Measurements from ENCODE around the gene TMEM176B.

The TMEM176B gene

DNA sequence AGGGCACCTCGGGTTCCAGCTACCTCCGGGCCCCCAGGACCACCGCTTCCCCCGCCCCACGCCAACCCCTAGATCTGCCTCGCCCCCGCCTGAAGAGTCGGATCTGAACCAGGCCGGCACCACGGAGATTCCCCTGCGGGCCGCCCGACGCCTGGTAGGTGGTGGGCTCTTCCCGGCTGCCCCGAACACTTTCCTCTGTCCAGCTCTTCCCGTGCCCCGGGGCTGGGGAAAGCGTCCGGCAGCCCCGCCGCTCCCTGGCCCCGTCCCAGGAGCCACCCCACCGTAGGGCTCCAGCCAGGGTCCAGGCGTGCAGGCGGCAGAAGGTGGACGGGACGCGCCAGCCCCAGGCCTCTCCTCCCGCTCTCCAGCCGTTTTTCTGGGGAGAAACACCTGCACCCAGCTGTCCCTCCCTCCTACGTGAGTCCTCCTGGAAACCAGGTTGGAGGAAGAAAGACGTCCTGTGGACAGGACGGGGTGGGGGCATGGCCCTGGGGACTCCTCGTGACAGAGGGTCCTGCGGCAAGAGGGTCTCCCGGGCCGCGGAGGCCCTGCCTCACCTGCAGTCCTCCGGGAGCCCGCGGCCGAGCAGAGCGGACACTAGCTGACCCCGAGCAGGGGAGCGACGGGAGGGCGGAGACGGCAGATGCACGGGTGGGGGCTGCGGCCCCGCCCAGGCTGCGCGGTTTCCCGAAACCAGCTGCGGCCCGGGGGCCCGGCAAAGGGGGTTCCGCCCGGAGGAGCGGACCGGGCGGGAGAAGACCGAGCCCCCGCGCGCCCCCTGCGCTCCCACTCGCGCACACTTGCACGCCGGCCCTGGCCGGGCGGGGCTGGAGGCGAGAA, at the start of gene TMEM176B:
Gene TMEM176B (minus strand): TSS at position 624 of the 840 bp plus-strand sequence. CDS start 3,795 bp downstream, outside the sequence.
- DNase-seq = no peak

DNA sequence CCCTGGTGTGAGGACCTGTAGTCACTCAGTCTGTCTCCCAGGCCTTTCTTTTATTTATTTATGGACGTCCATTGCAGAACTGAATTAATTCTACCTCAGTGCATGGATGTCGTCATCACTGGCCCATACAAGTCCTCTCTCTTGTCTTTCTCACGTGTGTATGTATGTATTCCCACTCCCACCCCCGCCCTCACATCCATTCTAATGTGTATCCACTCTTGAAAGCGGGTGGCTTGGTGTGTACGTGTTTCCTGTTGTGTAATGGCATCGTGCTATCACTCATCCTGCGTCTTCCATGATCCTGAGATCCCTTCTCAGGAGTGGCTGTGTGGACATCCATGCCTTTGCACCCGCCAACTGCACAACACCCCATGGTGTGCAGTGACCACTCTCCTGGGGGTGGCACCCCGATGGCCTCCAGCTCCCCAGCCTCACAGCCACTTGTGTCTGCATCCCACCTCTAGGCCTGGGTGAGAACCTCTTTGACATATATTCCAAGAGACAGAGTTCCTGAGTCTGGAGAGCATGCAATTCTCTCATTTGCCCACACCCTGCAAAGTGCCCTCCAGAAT, 49.1 kb upstream of the TMEM176B start:
- DNase-seq = no peak

DNA sequence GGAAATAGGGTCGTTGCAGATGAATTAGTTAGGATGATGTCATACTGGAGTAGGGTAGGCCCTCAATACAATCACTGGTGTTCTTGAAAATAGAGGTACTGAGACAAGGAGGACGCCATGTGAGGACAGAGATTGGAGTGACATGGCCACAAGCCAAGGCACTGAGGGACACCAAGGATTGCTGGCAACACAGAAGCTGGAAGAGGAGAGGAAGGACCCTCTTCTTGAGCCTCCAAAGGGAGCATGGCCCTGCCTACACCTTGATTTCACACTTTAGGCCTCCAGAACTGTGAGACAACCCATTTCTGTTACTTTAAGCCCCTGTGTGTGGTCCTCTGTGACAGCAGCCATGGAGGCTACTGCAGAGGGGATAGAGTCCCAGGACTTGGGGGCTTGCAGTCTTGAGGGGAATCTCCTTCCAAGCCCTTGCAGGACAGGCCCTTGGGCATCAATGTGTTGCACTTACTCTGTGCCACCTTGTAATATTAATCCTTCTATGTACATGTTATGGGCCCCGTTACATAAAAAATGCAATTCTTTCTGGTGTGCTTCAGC, 48.5 kb upstream of the TMEM176B start:
- DNase-seq = no peak

DNA sequence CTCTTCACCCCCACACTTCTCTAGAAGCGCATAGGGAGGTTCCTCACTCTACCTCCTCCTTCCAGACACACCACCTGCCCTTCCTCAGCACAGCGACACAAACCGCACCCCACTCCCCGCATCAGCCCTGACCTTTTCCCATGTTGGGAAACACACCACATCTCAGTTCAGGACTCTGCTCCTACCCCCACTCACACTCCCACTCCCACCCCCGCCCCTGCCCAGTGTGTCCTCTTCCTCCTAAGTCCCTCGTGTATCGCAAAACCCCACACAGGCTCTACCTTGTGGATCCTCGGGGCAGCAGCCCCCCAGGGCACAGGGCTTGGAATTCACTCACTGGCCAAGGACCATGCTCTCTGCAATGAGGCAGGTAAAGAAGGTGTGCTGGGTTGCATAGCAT, 47.9 kb upstream of the TMEM176B start:
- DNase-seq = no peak

DNA sequence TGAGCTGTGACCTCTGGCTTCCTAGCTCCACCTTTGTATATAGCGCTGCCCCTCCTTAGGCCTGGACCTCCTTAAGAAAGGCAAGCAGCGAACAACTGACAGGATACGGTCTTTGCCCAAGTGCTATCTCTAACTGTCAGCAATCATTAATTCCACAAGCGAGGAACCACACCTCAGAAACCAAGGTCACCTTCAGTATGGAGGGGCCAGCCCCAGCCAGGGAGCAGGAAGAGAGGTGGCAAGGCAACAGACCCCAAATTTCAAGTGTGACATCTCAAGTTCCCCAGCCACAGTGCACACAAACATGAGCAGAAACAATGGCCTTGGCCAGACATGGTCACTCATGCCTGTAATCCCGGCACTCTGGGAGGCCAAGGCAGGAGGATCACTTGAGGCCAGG, 47.4 kb upstream of the TMEM176B start:
- DNase-seq = no peak

DNA sequence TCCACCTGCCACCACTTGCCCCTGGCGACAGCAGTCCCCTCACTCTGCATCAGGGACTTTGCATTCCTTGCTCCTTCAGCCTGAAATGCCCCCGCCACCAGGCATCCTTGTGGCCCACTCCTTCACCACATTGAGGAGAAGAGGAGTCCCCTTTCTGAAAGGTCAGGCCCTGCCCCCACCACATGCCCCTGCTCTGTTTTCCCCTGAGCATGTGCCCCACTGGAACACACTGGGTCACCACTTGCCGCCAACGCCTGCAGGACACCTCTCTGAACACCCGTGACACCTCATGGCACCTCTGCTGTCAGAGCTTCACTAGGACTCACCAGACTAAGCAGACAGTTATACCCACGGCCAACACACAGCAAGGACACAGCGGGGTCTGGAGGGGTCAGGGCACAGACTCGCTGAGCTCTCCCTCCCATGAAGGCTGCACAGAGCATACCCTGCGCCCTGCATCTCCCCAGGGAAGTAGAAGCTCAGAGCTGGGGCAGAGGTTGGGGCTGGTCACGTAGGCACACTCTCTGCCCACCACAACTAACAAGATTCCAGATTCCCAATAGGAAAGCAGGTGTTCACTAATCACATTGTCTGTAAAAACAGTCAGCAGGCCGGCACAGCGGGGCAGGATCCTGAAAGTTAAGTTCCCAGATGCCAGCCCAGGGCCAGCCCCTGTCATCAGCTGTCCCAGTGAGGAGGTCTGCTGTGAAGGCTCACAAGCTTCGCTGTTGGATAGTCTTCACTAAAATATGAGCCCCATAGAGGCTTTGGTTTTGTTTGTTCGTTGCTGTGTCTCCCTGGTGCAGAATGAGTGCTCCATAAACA, 46.3 kb upstream of the TMEM176B start:
- no peak for DNase-seq

DNA sequence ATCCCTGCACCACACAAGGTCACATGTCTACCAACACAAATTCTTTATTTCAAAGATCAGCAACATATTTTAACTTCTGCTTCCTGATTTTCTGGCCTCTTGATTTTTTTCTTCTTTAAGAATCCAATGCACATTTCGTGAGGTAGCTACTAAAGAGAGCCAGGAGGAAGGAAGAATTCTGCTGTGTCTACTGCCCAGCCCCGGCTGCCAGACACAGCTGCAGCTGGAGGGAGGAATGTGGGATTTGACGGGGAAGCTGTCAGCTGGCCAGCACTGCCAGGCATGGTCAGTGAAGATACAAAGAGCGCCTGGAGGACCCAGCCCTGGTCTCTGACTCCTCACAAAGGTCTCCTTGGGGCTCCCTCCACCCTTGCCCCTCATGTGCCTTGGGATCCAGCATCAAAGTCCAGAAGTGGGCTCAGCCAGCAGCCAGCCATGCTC, 45.3 kb upstream of the TMEM176B start:
- peak; percentile 8 for DNase-seq

DNA sequence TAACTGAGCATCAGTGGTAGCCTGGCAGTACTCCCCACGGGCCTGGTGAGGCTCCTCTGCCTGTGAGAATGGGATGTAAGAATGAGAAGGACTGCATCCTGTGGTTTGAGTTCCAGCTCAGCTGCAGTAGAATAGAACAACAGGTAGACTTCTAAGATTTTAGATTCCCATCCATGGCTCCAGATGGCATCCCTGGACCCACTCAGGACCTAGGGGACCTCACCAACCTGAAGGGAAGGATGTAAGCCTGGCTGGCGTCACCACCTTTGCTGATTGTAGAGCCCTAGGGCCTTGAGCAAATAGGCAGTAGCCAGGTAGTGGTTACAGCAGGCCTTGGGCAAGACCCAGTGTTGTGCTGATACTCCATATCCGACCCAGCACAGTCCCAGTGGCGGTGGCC, 42.6 kb upstream of the TMEM176B start:
- DNase-seq = no peak

DNA sequence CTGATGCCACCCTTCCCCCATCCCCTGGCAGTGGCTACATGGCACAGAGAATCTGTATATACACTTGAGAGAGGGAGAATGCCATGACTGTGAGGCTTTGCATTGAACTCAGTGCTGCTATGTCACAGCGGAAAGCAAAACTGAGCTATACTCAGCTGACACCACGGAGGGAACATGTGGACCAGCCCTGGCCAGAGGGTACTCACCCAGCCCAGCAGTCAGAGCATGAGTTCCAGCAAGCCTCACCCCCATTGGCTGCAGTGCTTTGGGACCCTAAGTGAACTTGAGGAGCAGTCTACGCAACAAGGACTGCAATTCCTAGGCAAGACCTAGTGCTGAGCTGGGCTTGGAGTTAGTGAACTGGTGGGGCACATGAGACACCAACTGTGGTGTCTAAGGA, 41.9 kb upstream of the TMEM176B start:
- no peak for DNase-seq

DNA sequence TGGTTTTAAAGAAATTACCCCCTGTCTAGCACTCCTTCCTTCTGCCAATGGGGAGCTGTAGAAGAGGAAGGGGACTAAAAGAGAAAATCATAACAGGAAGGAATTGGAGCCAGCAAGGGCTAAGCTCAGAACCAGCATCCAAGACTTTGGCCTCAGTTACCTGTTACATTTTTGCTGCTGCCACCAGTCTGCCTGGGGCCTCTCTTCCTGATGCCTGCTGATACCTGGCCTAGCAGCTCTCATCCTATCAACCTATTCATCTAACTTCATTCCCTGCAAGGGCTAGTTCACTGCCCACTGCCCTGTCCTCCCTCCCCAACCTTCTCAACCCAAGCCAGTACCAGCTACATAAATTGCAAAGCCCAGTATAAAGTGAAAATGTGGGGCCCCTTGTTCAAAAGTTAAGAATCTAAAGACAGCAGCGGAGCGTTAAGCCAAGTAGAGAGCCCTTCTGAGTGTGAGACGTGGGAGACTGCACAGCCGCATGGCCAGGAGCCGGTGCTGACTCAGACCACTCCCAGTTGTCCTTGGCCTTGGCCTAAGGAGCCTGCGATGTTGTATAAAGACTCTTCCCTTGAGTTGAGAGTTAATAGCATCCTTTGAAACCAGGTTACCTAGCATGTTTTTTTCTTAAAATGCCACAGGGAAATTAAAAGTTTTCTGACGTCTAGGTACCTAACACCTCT, 38.9 kb upstream of the TMEM176B start:
- DNase-seq = no peak

DNA sequence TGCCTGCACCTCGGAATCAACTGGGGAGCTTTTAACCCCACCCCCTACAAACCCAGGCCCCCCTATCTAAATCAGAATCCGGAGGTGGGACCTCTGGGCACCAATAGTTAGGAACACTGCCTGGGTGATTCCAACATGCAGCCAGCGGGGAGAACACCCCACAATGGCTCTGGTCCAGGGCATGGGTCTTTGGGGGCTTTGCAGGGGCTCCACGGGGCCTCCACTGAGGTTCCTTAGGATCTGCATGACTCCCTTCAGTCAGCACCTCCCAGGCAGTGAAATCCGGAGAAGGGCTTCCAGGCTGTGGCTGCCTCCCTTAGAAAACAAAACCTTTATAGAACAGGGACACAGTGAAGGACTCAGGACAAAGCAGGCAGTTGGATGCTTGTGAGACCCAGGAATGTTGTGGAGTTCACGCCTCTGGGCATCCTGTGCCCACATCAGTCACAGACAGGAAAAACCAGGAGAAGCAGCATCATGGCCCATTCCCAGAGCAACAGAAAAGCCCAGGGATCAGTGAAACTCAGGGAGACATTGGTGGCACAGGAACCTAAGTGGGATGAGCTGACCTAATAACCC, 35.6 kb upstream of the TMEM176B start:
- no peak for DNase-seq

DNA sequence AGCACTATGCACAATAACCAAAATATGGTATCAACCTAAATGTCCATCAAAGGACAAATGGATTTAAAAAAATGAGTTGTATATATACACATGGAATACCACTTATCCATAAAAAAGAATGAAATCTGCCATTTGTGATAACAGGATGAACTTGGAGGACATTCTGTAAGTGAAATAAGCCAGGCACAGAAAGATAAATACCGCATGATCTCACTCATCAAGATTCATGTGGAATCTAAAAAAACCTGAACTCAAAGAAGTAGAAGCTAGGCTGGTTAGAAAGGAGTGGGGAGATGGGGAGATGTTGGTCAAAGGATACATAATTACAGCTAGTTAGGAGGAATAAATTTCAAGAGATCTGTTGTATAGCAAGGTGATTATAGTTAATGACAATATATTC, 34.9 kb upstream of the TMEM176B start:
- no peak for DNase-seq

DNA sequence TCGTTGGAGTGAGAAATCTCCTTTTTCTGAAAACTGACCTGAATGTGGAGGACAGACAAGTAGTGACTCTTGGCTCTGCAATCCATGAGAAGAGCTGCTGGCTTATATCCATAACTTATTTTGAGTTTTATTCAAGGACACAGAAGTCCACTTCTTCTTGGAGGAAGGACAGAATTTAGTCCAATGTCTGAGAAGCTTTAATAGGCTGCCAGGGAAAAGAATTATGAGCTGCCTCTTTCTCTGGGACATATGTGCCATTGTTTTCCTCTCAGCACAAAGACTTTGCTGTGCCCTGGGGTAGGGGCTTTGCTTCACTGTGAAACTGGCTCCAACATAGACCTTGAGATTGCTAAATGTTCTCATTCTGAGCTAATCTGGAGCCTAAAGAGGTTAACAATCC, 31.7 kb upstream of the TMEM176B start:
- no peak for DNase-seq

DNA sequence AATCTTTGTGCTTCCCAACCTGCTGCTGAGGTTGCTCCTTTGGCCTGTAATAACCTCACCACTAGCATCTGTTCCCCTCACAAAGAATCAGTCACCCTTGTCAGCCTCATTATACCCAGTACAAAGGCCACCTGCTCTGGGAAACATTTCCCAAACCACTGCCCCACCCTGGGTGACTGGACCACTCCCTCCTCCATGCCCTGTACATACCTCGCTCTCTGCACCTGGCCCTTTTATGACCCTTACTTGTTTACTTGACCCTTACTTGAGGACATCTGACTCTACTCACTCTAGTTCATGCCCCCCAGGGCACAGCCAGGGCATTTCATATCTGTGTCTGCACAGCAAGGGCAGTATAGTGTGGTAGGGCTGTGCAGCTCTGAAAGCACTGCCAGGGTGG, 30.8 kb upstream of the TMEM176B start:
- no peak for DNase-seq

DNA sequence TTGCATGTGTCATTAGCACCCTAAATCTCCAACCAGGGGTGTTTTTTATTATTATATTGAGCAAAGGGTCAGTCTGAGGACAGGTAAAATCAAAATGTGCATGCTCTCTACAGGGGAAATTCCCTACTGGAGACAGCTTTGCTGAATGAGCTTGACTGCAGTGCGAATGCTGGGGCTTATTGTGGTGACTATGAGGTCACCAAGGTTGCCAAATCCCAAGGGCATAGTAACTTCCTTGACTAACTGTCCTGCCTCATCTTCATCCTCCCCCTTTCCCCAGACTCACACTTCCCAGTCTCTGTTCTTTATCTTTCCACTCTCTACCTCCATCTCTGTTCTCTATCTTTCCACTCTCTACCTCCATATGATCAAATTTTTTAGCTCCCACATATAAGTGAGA, 29.3 kb upstream of the TMEM176B start:
- DNase-seq = peak; percentile 2

DNA sequence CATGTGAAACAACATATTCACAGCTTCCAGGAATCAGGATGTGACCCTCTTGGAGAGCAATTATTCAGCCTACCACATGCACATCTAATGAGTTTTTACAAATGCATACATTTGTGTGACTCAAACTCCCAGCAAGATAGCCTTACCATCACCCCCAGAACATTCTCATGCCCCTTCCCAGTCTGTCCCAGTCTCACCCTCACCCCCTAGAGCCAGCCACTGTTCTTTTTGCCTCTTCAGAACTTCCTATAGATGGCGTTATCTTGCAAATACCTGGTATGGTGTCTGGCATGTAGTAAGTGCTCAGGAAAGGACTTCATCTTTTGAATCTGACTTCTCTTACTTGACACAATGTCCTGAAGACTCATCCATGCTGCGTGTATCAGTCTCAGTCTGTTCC, 28.2 kb upstream of the TMEM176B start:
- DNase-seq = no peak

DNA sequence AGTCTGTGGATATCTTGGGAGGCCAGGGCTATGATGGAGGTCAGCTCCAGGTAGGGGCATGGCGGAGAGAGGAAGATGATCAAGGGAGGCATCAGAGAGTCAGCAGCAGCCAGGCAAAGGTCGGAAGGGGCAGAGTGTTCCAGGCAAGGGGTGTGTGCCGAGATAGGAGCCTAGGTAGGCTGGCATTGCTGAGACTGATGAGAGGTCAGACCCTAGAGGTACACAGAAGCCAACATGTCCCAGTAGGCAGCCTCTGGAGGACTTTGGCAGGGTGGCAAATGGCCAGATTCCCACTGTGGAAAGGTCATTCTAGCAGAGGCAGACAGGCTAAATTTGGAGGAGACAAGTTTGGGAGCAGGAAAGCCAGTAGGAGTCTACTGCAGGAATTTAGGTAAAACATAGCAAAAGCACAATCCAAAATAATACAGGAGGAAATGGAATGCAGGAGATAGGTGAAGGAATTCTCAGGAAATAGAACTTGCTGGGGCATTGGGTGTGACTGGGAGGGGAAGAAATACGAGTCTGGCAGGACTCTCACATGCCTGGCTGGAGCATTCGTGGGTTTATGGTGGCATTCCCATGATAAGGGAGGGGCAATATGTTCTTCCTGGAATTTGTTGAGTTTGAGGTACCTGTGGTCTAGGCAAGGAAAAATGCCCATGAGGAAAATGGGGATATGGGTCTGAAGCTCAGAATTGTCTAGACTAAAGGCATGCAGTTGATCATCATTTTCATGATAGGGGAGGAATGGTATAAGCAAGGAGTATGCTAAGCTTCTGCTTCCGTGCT, 26.1 kb upstream of the TMEM176B start:
- no peak for DNase-seq

DNA sequence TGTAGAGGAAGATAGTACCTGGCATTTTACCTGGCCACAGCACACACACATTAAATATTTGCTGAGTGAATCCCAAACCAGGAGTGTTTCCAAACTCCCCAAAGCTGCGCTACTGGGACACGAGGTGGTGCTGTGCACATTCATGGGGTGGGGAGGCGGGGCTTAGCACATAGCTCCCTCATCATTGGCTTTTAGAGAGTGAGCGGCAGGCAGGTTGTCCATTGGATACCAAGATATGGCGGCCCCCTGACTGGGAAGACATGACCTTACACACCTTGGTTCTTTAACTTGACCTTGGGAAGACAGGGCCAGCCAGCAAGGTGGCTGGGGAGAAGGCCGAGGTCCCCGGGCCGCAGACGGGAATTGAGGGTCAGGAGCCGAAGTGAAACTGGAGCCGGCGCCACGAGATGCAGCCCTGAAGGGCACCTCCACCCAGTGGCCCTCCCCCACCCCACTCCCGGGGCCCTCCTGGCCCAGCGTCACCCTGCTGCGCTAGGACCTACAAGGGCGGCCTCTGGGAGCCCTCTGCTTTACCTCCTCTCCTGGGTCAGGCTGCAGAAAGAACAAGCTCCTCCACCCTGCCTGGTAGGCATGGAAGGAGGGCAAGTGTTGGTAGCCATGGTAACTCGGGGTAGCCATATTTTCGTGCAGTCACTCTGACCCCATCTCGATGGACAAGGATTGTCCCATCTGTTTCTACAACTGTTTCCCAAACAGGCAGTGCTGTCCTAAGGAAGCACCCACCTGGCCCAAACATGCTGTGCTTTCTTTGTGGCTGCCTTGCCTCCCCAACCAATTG, 24.4 kb upstream of the TMEM176B start:
- no peak for DNase-seq

DNA sequence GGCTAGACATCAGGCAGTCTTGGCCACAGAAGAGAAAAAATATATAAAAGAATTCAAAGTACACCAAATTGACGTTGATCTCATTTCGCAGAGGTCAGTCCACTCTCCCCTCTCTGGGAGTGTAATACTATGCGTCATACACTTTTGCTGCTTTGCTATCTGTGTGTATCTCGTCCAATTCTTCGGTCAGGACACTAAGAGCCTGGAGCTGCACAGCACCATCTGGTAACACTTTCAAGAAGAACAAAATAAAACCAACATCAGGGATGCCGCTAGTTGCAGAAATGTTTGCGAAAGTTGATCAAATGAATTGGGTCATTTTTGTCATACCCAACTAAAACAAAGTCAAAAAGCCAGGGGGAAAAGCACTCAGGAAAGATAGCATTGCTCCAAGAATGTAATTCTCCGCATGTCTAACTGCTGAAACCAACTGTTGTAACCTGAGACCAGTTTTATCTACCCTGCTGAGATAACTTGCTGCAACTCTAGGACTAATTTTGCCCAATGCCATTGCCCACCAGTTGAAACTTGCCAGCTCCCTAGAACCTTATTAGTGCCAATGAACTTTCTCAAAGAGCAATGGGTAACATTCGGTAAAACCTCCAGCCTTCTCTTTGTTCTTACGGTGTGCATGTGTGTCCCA, 23.4 kb upstream of the TMEM176B start:
- DNase-seq = no peak

DNA sequence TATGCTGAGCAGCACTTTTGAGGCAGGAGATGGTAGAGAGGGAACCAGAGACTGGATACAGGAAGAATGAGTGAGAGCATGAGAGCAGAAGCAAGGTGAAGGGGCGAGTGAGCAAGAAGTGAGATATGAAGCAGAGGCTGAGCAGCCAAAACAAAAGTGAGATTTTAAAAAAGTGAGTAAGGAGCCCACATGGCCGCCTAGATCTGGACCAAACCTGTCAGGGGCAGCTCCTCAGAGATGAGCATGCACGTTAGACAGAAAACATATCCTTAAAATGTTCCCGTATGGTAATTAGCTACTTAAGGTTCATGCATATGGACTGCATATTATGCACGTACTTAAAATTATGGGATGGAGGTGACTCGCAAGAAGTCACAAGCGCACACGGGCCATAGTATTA, 22.9 kb upstream of the TMEM176B start:
- DNase-seq = no peak

Data from MV-4-11 (cell line).